SK-N-SH treated with all-trans-retinoic acid at 6 μM for 48 hours (cell line): Measurements from ENCODE around the gene EHD4.

Source experiments
- ARNTL ChIP-seq: fragments of 450-650 bp; formaldehyde crosslinking; IDR thresholded peaks from 2 replicates; pipeline ENCODE4 v1.5.0; 2020; ENCODE audit warnings: low read depth, mild to moderate bottlenecking, moderate library complexity, borderline replicate concordance
- BACH2 ChIP-seq: fragments of 250-450 bp; sonication (Bioruptor Pico); IDR thresholded peaks from 2 replicates; pipeline ENCODE4 v1.9.0; 2021; ENCODE audit warnings: mild to moderate bottlenecking, borderline replicate concordance
- ISL1 ChIP-seq: fragments of 250-450 bp; sonication (Bioruptor Pico); IDR thresholded peaks from 2 replicates; pipeline ENCODE4 v2.1.2; 2022; ENCODE audit warnings: mild to moderate bottlenecking, moderate library complexity
- RARB ChIP-seq: fragments of 250-450 bp; sonication (Bioruptor Pico); IDR thresholded peaks from 2 replicates; pipeline ENCODE4 v1.8.0; 2021; ENCODE audit warnings: mild to moderate bottlenecking, moderate library complexity
- ZFP3 ChIP-seq: fragments of 250-450 bp; sonication (Bioruptor Pico); IDR thresholded peaks from 2 replicates; pipeline ENCODE4 v1.5.0; 2020; ENCODE audit warnings: mild to moderate bottlenecking, moderate library complexity
- ZNF8 ChIP-seq: fragments of 450-650 bp; formaldehyde crosslinking; IDR thresholded peaks from 2 replicates; pipeline ENCODE4 v1.5.0; 2020; ENCODE audit warnings: mild to moderate bottlenecking, moderate library complexity
- TF ChIP-seq, protein P1 (sequence below): fragments of 250-450 bp; sonication (Bioruptor Pico); IDR thresholded peaks from 2 replicates; pipeline ENCODE4 v1.5.1; 2021; ENCODE audit warnings: mild to moderate bottlenecking, moderate library complexity

DNA sequence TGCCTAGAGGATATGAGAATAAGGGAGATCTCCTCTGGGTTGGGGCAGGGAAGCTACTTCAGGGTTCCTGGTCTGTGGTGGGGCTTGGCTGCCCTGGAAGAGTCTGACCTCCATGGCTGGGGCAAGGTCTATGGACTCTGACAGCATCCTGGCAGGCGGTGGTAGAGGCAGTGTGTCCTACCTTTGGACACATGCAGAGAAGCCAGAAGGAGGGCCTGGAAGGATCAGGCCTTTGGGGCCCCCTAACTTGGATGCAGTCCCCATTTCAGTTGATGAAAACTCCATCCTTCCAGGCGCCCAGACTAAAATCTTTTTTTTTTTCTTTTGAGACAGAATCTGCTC lies 88.9 kb downstream of the EHD4 start:
- no peak for TF ChIP-seq BACH2 (CRISPR knock-in tag)
- TF ChIP-seq, protein P1, sequence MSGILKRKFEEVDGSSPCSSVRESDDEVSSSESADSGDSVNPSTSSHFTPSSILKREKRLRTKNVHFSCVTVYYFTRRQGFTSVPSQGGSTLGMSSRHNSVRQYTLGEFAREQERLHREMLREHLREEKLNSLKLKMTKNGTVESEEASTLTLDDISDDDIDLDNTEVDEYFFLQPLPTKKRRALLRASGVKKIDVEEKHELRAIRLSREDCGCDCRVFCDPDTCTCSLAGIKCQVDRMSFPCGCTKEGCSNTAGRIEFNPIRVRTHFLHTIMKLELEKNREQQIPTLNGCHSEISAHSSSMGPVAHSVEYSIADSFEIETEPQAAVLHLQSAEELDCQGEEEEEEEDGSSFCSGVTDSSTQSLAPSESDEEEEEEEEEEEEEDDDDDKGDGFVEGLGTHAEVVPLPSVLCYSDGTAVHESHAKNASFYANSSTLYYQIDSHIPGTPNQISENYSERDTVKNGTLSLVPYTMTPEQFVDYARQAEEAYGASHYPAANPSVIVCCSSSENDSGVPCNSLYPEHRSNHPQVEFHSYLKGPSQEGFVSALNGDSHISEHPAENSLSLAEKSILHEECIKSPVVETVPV (CRISPR knock-in tag) = no peak
- no peak for TF ChIP-seq ARNTL
- TF ChIP-seq ISL1 (CRISPR knock-in tag) = no peak
- TF ChIP-seq ZNF8 (CRISPR knock-in tag) = no peak
- no peak for TF ChIP-seq ZFP3 (CRISPR knock-in tag)
- TF ChIP-seq RARB (CRISPR knock-in tag) = no peak
